Tibial artery (tissue), 4 donors: ENCODE results near the gene TARBP1.

ENCODE experiments used
- DNase-seq, 2 donors: peaks; one replicate each; pipeline ENCODE4 v3.0.0-alpha.2; 2019
- H3K27ac ChIP-seq, 2 donors: fragments of 200-600 bp; sonication (generic) in 1 of 2; 1 replicate in 1 of 2; 2 replicates in 1 of 2; pipeline ENCODE4 v1.5.1; 2018 to 2019; ENCODE audit warnings: mild to moderate bottlenecking in 1 of 2
- H3K27me3 ChIP-seq, 2 donors: fragments of 200-600 bp; sonication (generic) in 1 of 2; one replicate each; pipeline versions ENCODE4 v1.5.1 to v1.6.0; 2016 to 2019
- H3K36me3 ChIP-seq, 3 donors: fragments of 200-600 bp; sonication (generic) in 2 of 3; one replicate each; pipeline ENCODE4 v1.5.1; 2016 to 2019; ENCODE audit warnings: mild to moderate bottlenecking in 2 of 3
- H3K4me1 ChIP-seq, 4 donors: fragments of 200-600 bp; sonication (generic) in 2 of 4; 1 replicate in 3 of 4; 2 replicates in 1 of 4; pipeline ENCODE4 v1.5.1; 2016 to 2019
- H3K4me3 ChIP-seq, 2 donors: fragments of 200-600 bp; sonication (generic) in 1 of 2; 1 replicate in 1 of 2; 2 replicates in 1 of 2; pipeline ENCODE4 v1.5.1; 2018 to 2019; ENCODE audit warnings: mild to moderate bottlenecking in 2 of 2
- H3K9me3 ChIP-seq, 3 donors: fragments of 200-600 bp; sonication (generic) in 1 of 3; one replicate each; pipeline ENCODE4 v1.5.1; 2016 to 2019
- CTCF ChIP-seq, 2 experiments: fragments of 200-600 bp in 1 of 2; fragments of 450-650 bp in 1 of 2; IDR thresholded peaks; one replicate each; pipeline ENCODE4 v1.5.1; 2017 to 2019; ENCODE audit warnings: antibody characterized with exemption in 2 of 2, mild to moderate bottlenecking in 1 of 2, moderate library complexity in 1 of 2
- intact Hi-C: fragments of 100-400 bp; cut with DNase I; formaldehyde crosslinking; loops from one replicate; pipeline ENCODE4 v1.15.0; 2023; ENCODE audit warnings: low total_unique reads

Gene TARBP1

GRCh38 chr1:234460652-234461051 is 18.3 kb downstream of the TARBP1 start:
- no peaks in the 10 kb centered on the region for H3K4me1 ChIP-seq
- H3K27ac ChIP-seq: no peak overlapping the region
- H3K9me3 ChIP-seq: no peaks in the 10 kb centered on the region
- intact Hi-C loops: no loop called here
- H3K36me3 ChIP-seq: peaks cover 0 to 12% (median 0%) of the 10 kb centered on the region in 3 donors
- H3K4me3 ChIP-seq: no peak overlapping the region
- no peak for TF ChIP-seq CTCF (IDR thresholded peaks at IDR 0.05)
- no peak for DNase-seq
- H3K27me3 ChIP-seq: no peaks in the 10 kb centered on the region

GRCh38 chr1:234458352-234459017 is 20.5 kb downstream of the TARBP1 start:
- Histone ChIP-seq H3K9me3 (no peaks in the 10 kb centered on the region), H3K4me3 (no peak overlapping the region), H3K4me1 (no peaks in the 10 kb centered on the region), H3K27ac (no peak overlapping the region), H3K36me3 (peaks cover 0 to 3% (median 0%) of the 10 kb centered on the region in 3 donors), H3K27me3 (no peaks in the 10 kb centered on the region)
- intact Hi-C loops: no loop called here
- no peak for DNase-seq
- TF ChIP-seq CTCF (IDR thresholded peaks at IDR 0.05): no peak

- Histone ChIP-seq H3K9me3 (no peaks in the 10 kb centered on the region), H3K4me1 (no peaks in the 10 kb centered on the region), H3K36me3 (peaks cover 0 to 3% (median 0%) of the 10 kb centered on the region in 3 donors), H3K4me3 (no peak overlapping the region), H3K27ac (no peak overlapping the region), H3K27me3 (no peaks in the 10 kb centered on the region)
- no peak for TF ChIP-seq CTCF (IDR thresholded peaks at IDR 0.05)
- intact Hi-C loops: no loop called here
- no peak for DNase-seq
These were observed 24.1 kb downstream of the TARBP1 start for GRCh38 chr1:234454926-234455325.

- no peak for DNase-seq
- no peak for TF ChIP-seq CTCF (IDR thresholded peaks at IDR 0.05)
- no peaks in the 10 kb centered on the region for H3K4me1 ChIP-seq
- intact Hi-C loops: no loop called here
- no peaks in the 10 kb centered on the region for H3K9me3 ChIP-seq
- H3K27ac ChIP-seq: no peak overlapping the region
- no peak overlapping the region for H3K4me3 ChIP-seq
- no peaks in the 10 kb centered on the region for H3K27me3 ChIP-seq
- peaks cover 0 to 3% (median 0%) of the 10 kb centered on the region in 3 donors for H3K36me3 ChIP-seq
These were observed 26.5 kb downstream of the TARBP1 start for GRCh38 chr1:234452406-234452965.

GRCh38 chr1:234440348-234440747 is 38.6 kb downstream of the TARBP1 start:
- peaks cover 6 to 17% (median 16%) of the 10 kb centered on the region in 3 donors for H3K36me3 ChIP-seq
- intact Hi-C loops: no loop called here

More at GRCh38 chr1:234440348-234440747, 38.6 kb downstream of the TARBP1 start:
- no peaks in the 10 kb centered on the region for H3K4me1 ChIP-seq
- no peaks in the 10 kb centered on the region for H3K9me3 ChIP-seq
- no peak for TF ChIP-seq CTCF (IDR thresholded peaks at IDR 0.05)
- H3K27ac ChIP-seq: no peak overlapping the region
- DNase-seq: no peak
- H3K27me3 ChIP-seq: no peaks in the 10 kb centered on the region
- H3K4me3 ChIP-seq: no peak overlapping the region
